ENCODE results near the gene ZNF584.
"Not testable (repeated sequence)": the region's sequence is repeated elsewhere in the genome, so short reads cannot be mapped to it uniquely, and the experiment has no call there.

Gene ZNF584

GRCh38 chr19:58407658-58408151 lies 744 bp upstream of the ZNF584 start:
- DNase-seq: peak; percentile 56

DNA sequence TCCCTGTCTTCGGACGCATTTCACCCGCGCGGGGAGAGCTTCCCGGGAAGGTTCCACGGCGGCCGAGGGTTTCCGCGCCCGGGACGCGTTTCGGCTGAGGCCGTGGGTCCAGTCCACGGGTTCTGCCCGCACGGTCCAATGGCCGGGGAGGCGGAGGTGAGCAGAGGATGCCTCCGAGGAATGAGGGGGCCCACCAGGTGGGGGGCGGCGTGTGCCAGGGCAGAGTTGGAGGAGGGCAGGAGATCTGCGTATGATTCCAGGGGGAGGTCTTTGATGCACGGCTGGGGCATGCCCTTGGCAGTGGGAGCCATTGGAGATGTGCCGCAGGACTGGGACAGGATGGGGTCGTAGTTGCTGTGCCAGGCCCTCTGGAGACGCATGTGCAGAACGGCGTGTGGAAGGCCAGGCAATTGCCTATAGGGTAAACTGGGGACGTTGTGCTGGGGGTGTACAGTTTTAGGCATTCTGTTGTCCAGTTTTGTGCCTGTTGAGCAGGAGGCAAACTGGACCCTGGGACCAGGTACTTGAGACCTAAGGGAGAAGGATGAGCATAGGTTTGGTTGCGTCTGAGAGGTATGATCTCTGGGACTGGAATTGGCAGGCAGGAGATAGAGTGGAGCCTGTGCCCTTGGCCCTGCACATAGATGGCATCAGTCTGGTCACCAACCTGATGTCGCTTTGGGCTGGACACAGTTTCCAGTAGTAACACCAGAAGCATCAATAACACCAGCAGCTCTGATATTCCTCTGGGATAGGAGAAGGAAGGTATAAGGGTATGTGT lies 751 bp downstream of the ZNF584 start:
- DNase-seq: peak; percentile 66

DNA sequence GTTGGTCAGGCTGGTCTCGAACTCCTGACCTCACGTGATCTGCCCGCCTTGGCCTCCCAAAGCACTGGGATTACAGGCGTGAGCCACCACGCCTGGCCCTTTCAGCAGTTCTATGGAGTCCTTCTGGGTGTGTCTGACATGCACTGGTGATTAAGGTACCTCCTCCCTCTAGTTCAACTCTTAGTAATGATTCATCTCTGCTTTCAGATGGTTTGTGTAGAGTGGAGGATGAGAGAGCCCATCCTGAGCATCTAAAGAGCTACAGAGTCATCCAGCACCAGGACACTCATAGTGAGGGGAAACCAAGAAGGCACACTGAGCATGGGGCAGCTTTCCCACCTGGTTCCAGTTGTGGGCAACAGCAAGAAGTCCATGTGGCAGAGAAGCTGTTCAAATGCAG lies 8.2 kb downstream of the ZNF584 start:
- no peak for DNase-seq

DNA sequence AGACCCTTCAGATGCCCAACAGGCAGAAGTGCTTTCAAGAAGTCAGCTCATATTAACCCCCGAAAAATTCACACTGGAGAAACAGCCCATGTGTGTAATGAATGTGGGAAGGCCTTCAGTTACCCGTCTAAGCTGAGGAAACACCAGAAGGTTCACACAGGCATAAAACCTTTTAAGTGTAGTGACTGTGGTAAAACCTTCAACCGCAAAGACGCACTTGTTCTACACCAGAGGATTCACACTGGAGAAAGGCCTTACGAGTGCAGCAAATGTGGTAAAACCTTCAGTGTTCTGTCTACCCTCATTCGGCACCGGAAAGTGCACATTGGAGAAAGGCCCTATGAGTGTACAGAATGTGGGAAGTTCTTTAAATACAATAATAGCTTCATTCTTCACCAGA lies 8.6 kb downstream of the ZNF584 start:
- no peak for DNase-seq

DNA sequence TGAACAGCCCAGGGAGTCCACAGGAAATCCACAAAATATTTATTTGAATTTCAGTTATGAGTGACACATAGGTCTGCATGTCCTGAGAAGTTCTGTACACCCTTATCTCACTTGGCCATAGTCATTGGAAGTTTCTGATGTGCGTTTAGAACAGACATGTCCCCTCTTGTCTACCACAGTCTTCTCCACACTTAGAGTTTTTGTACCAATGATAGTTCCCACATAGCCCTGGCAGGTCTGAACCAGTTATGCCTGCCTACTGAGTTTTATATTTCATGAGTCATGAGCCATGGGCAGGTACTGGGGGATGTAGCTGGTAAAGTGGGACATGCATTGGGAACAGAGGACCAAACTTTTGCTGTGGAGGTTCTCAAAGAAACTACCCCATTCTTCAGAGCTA lies 20.2 kb downstream of the ZNF584 start:
- DNase-seq: no peak

- no peak for DNase-seq
These were observed 21.3 kb downstream of the ZNF584 start for GRCh38 chr19:58429745-58430144.

- no peak for DNase-seq
These were observed 25.8 kb downstream of the ZNF584 start for GRCh38 chr19:58434217-58434616.

- no peak for DNase-seq
These were observed 31.4 kb downstream of the ZNF584 start, which contains the start of gene ZNF132 for GRCh38 chr19:58439576-58440554. ZNF132 (minus strand) TSS chr19:58440153; CDS start chr19:58439821, 332 bp downstream.

DNA sequence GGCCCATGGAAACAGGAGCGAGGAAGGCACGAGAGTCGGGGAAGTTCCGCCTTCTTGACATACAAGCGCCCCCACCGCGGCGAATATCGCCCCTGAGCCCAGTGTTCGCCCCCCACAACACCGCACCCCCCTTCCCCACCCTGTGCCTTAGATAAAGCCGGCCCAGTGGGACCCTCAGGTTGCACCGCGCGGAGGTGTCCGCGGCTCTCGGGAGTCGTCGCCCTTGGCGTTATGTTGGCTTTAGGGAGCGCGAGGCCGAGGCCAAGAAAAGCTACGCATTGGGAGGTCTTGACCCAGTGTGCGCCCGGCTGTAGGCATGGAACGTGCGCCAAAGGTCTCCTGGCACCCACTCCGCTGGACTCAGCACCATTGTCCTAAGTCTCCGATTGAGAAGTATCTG lies 32.1 kb downstream of the ZNF584 start:
- no peak for DNase-seq

DNA sequence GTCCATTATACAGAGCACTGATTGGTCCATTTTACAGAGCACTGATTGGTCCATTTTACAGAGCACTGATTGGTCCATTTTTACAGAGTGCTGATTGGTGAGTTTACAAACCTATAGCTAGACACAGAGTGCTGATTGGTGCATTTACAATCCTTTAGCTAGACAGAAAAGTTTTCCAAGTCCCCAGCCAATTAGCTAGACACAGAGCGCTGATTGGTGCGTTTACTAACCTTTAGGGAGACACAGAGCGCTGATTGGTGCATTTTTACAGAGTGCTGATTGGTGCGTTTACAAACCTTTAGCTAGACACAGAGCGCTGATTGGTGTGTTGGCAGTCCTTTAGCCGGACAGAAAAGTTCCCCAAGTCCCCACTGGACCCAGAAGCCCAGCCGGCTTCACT lies 34.5 kb downstream of the ZNF584 start:
- not testable (repeated sequence) for DNase-seq

DNA sequence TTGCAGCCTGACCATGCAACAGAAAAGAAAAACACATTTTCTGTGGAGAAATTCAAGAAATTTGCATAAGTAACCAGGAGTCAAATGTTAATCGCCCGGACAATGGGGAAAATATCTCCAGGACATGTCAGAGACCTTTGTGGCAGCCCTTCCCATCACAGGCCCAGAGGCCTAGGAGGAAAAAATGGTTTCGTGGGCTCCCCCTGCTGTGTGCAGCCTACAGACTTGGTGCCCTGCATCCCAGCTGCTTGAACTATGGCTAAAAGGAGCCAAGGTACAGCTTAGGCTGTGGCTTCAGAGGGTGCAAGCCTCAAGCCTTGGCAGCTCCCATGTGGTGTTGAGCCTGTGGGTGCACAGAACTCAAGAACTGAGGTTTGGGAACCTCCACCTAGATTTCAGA lies 40.4 kb downstream of the ZNF584 start:
- DNase-seq: not testable (repeated sequence)

DNA sequence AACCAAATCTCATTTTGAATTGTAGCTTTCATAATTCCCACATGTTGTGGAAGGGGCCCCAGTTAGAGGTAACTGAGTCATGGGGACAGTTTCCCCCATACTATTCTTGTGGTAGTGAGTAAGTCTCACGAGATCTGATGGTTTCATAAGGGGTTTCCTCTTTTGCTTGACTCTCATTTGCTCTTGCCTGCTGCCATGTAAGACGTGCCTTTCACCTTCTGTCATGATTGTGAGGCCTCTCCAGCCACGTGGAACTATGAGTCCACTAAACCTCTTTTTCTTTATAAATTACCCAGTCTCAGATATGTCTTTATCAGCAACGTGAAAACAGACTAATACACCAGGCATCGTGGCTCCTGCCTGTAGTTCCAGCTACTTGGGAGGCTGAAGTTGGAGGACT lies 41.5 kb downstream of the ZNF584 start:
- DNase-seq: not testable (repeated sequence)

DNA sequence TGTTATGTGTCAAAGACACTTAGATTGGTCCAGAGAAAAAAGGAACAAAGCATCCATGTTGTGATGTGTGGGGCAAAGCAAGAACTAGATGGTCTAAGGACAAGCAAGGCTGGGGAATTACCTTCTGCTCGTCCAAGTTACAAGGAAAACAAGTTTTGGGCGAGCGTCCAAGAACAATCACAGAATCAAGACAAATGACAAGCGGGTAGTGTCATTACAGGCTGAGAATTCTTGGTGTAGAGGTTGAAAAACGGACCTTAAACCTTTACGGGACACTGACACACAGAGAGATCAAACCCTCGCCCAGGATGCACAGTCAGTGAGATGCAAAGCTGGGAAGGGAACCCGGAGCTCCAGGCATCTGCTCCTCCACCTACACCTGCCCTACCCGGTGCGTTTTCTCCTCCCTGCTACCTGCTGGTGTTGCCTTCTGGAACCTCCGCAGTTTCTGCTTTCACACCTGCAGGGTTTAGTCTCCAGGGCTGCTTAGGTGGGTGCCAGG lies 42.5 kb downstream of the ZNF584 start:
- DNase-seq: no peak

GRCh38 chr19:58451358-58452101 lies 43.1 kb downstream of the ZNF584 start, which contains the start of gene ZNF324B:
ZNF324B (plus strand) TSS chr19:58451622; CDS start chr19:58453702, 2,080 bp downstream.
- DNase-seq: peak; percentile 99

DNA sequence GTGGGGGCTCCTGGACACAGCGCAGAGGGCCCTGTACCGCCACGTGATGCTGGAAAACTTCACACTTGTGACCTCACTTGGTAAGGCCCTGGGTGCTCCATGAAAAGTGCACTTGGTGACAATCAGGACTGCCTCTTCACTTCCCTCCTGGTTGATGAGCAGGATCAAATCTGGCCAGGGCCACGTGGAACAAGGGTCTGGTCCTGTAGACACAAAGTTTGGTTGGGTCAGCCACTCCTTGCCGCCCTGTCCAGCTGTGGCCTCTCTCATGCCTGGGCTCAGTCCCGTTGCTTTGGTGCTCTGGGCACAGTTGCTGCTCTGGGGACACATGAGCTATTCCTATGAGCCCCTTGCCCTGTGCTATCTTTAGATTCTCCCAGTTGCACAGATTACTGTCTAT lies 45.3 kb downstream of the ZNF584 start:
- no peak for DNase-seq

- no peak for DNase-seq
These were observed 46.9 kb downstream of the ZNF584 start for GRCh38 chr19:58455306-58455705.

DNA sequence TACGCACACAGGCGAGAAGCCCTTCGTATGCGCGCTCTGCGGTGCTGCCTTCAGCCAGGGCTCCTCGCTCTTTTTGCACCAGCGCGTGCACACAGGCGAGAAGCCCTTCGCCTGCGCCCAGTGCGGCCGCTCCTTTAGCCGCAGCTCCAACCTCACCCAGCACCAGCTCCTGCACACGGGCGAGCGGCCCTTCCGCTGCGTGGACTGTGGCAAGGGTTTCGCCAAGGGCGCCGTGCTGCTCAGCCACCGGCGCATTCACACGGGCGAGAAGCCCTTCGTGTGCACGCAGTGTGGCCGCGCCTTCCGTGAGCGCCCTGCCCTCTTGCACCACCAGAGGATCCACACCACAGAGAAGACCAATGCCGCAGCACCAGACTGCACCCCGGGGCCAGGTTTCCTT lies 47.7 kb downstream of the ZNF584 start:
- no peak for DNase-seq

- DNase-seq: no peak
These were observed 51.6 kb downstream of the ZNF584 start for GRCh38 chr19:58460039-58460438.

DNA sequence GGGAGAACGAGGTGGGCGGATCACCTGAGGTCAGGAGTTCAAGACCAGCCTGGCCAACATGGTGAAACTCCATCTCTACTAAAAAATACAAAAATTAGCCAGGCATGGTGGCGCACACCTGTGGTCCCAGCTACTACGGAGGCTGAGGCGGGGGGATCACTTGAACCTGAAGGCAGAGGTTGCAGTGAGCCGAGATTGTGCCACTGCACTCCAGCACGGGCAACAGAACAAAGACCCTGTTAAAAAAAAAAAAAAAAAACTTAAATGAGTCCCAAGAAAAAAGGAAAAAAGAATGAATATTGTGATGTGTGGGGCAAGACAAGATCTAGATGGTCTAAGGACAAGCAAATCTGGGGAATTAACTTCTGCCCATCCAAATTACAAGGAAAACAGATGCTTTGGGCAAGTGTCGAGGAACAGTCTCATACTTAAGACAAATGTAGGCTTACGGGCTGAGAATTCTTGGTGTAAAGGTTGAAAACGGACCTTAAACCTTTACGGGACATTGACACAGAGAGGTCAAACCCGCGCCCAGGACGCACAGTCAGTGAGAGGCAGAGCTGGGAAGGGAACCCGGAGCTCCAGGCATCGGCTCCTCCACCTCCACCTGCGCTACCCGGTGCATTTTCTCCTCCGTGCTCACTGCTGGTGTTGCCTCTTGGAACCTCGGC lies 57.8 kb downstream of the ZNF584 start:
- DNase-seq: no peak

DNA sequence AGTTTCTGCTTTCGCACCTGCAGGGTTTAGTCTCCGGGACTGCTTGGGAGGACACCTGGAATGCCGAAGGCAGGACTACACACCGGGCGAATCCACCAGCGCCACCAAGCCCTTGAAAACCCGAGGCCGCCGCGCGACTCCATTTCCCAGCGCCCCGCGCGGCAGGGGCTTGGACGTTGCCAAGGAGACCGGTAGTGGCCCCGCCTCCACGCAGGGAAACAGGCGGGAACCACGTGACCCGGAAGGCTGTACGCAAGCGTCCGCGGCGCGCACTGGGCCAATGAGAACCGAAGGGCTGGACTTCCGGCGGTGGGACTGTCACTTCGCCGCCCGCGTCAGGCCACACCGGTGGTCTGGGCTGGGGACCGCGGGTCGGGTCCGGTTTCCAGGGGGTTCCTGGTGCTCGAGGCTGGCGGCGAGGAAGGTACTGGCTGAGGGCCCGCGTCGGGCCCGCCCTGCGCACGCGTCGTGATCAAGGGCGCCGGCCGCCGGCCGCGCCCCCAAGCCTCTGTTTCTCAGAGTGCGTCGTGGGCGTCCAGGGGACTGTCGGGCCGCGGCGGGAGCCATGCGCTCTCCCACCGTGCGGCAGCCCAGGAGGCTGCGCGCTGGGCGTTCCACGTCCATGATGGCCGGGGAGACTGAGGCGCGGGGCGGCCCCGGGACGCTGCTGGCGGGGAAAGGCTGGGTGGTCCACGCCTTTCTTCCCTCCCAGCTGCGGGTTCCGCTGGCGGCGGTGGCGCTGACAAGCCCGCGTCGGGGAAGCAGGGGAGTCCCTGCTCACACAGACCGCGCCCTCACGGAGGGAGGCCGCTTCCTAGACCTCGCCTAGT lies 58.5 kb downstream of the ZNF584 start, which contains the start of gene ZNF324:
Gene ZNF324, plus strand, starts transcription at position 321 of the 830 bp plus-strand sequence. CDS start 2,106 bp downstream, outside the sequence.
- peak; percentile 99 for DNase-seq
